WTC11 (cell line): ENCODE data around the gene ABHD11. TPM values are rescaled to one million over a fixed set of nuclear protein-coding genes. Genes with fewer than 3 reads are reported as not detected.

Experiments
- ATAC-seq: fragments of 200-7000 bp; cut with Tn5 transposase; 2 replicates; pipeline ENCODE4 v1.10.0; 2021; ENCODE audit warnings: mild to moderate bottlenecking, moderate library complexity
- CTCF ChIA-PET: fragments of 300-600 bp; sonication (Branson Sonifier 250); formaldehyde crosslinking; loops from one replicate; lab custom pipeline; 2021; ENCODE audit warnings: antibody characterized with exemption; lab: Charles Lee
- POLR2A ChIA-PET: fragments of 350-600 bp; sonication (Branson Sonifier 250); formaldehyde crosslinking; loops from one replicate; lab custom pipeline; 2021; ENCODE audit warnings: antibody characterized with exemption; lab: Charles Lee
- DNase-seq: peaks from one replicate; pipeline ENCODE4 v3.0.0; 2021; ENCODE audit warnings: low spot score
- H3K27ac Mint-ChIP-seq: 2 replicates; pipeline ENCODE4 v1.8.0; 2021; ENCODE audit warnings: mixed read lengths
- H3K27me3 Mint-ChIP-seq: 2 replicates; pipeline ENCODE4 v1.8.0; 2021; ENCODE audit warnings: low read depth, mild to moderate bottlenecking, moderate library complexity, mixed read lengths
- H3K36me3 Mint-ChIP-seq: 2 replicates; pipeline ENCODE4 v1.8.0; 2021; ENCODE audit warnings: mixed read lengths
- H3K4me1 Mint-ChIP-seq: 2 replicates; pipeline ENCODE4 v1.8.0; 2022; ENCODE audit warnings: mixed read lengths
- H3K4me3 Mint-ChIP-seq: 2 replicates; pipeline ENCODE4 v1.8.0; 2021; ENCODE audit warnings: mild to moderate bottlenecking, moderate library complexity, mixed read lengths
- H3K9me3 Mint-ChIP-seq: 2 replicates; pipeline ENCODE4 v1.8.0; 2021; ENCODE audit warnings: mixed read lengths
- ARID4B ChIP-seq: sonication (generic); formaldehyde crosslinking; IDR thresholded peaks from 2 replicates; pipeline ENCODE4 v1.8.0; 2023; ENCODE audit warnings: missing genetic modification reagents, mild to moderate bottlenecking, borderline replicate concordance
- ATF3 ChIP-seq: sonication (generic); formaldehyde crosslinking; conservative IDR thresholded peaks from 2 replicates; pipeline ENCODE4 v1.8.1; 2022; ENCODE audit warnings: mild to moderate bottlenecking, missing genetic modification reagents
- CBFB ChIP-seq: sonication (generic); formaldehyde crosslinking; IDR thresholded peaks from 2 replicates; pipeline ENCODE4 v1.8.1; 2022; ENCODE audit warnings: mild to moderate bottlenecking, low read depth, missing genetic modification reagents
- FOXP4 ChIP-seq: sonication (generic); formaldehyde crosslinking; IDR thresholded peaks from 2 replicates; pipeline ENCODE4 v1.8.0; 2022; ENCODE audit warnings: mild to moderate bottlenecking, missing genetic modification reagents
- GRHL2 ChIP-seq: fragments of 250-450 bp; sonication (Bioruptor Pico); IDR thresholded peaks from 2 replicates; pipeline ENCODE4 v1.8.0; 2022; ENCODE audit warnings: mild to moderate bottlenecking, moderate library complexity; ENCODE audit not compliant: insufficient replicate concordance, severe bottlenecking
- IRF1 ChIP-seq: sonication (generic); formaldehyde crosslinking; IDR thresholded peaks from 2 replicates; pipeline ENCODE4 v1.8.0; 2023; ENCODE audit warnings: missing genetic modification reagents
- JAZF1 ChIP-seq: fragments of 250-450 bp; sonication (Bioruptor Pico); IDR thresholded peaks from 2 replicates; pipeline ENCODE4 v1.9.0; 2021; ENCODE audit warnings: moderate library complexity, mild to moderate bottlenecking, inconsistent platforms
- NR3C1 ChIP-seq: sonication (generic); formaldehyde crosslinking; conservative IDR thresholded peaks from 2 replicates; pipeline ENCODE4 v1.8.1; 2023; ENCODE audit warnings: low read depth, mild to moderate bottlenecking, missing genetic modification reagents
- ZNF263 ChIP-seq: sonication (generic); formaldehyde crosslinking; IDR thresholded peaks from 2 replicates; pipeline ENCODE4 v1.8.1; 2022; ENCODE audit warnings: low read depth, mild to moderate bottlenecking, moderate library complexity, missing genetic modification reagents
- ZNF281 ChIP-seq: sonication (generic); formaldehyde crosslinking; IDR thresholded peaks from 2 replicates; pipeline ENCODE4 v1.8.0; 2023; ENCODE audit warnings: mild to moderate bottlenecking, missing genetic modification reagents
- ZNF512 ChIP-seq: sonication (generic); formaldehyde crosslinking; IDR thresholded peaks from 2 replicates; pipeline ENCODE4 v1.8.1; 2022; ENCODE audit warnings: missing genetic modification reagents, borderline replicate concordance
- total RNA-seq: library from RNA; stranded (reverse); gene quantifications from 3 replicates; pipeline ENCODE4 v1.2.3, GENCODE V29; 2021

ABHD11 gene
- total RNA-seq, 1 experiment from 2014 or later: 23.8 TPM

GRCh38 chr7:73704640-73705550, 33.7 kb downstream of the ABHD11 start:
- DNase-seq: no peak
- H3K27ac Mint-ChIP-seq: no peak overlapping the region
- POLR2A ChIA-PET: interaction anchor here (0.6 to 1.2 kb wide), 3 partner anchors 27 to 82 kb away, joined by 3 read pairs; partner anchors contain the start of gene ABHD11

More at GRCh38 chr7:73704640-73705550, 33.7 kb downstream of the ABHD11 start:
- ATAC-seq: no peak
- Mint-ChIP-seq H3K4me3 (peak overlapping the region; percentile 49; the same call in 1 of the 2 replicates), H3K4me1 (peaks cover 15% of the 10 kb centered on the region), H3K36me3 (peaks cover 9% of the 10 kb centered on the region), H3K9me3 (no peaks in the 10 kb centered on the region), H3K27me3 (no peaks in the 10 kb centered on the region)
- CTCF ChIA-PET: interaction anchor here (0.6 to 8.0 kb wide), 13 partner anchors 10 to 351 kb away, joined by 3 to 61 read pairs (median 4); no protein-coding TSS in a partner anchor
- TF ChIP-seq NR3C1 (CRISPR knock-in tag): no peak
- no peak for TF ChIP-seq GRHL2 (CRISPR knock-in tag)
- no peak for TF ChIP-seq FOXP4
- TF ChIP-seq ZNF512: no peak
- no peak for TF ChIP-seq ZNF263 (CRISPR knock-in tag)
- TF ChIP-seq ZNF281 (CRISPR knock-in tag): no peak
- TF ChIP-seq JAZF1 (CRISPR knock-in tag): no peak
- TF ChIP-seq CBFB (CRISPR knock-in tag): no peak
- no peak for TF ChIP-seq IRF1
- no peak for TF ChIP-seq ATF3 (CRISPR knock-in tag)
- TF ChIP-seq ARID4B (CRISPR knock-in tag): no peak
- TF ChIP-seq, all 79 proteins: peak for 0
